RKO (cell line): Measurements from ENCODE around the gene CADM1.
A peak's percentile ranks its signal among the peaks of the same experiment; 100 is the strongest.

ENCODE experiments used
- DNase-seq: peaks from one replicate; pipeline ENCODE4 v3.0.0-alpha.2; 2016; ENCODE audit warnings: low spot score

CADM1 gene

GRCh38 chr11:115317277-115318185 is 186.7 kb downstream of the CADM1 start:
- DNase-seq = no peak

GRCh38 chr11:115316696-115317095 is 187.5 kb downstream of the CADM1 start:
- no peak for DNase-seq

GRCh38 chr11:115314330-115314920 is 189.8 kb downstream of the CADM1 start:
- DNase-seq = no peak

- DNase-seq = no peak
These were observed 190.9 kb downstream of the CADM1 start for GRCh38 chr11:115313224-115313838.

- no peak for DNase-seq
These were observed 192.3 kb downstream of the CADM1 start for GRCh38 chr11:115311949-115312348.

GRCh38 chr11:115306689-115307088 is 197.5 kb downstream of the CADM1 start:
- DNase-seq = no peak

- DNase-seq = no peak
These were observed 199.3 kb downstream of the CADM1 start for GRCh38 chr11:115304774-115305472.

- DNase-seq = no peak
These were observed 200.2 kb downstream of the CADM1 start for GRCh38 chr11:115303929-115304531.

GRCh38 chr11:115302946-115303703 is 201.1 kb downstream of the CADM1 start:
- no peak for DNase-seq

- DNase-seq = no peak
These were observed 203.4 kb downstream of the CADM1 start for GRCh38 chr11:115300660-115301428.

GRCh38 chr11:115298300-115299012 is 205.8 kb downstream of the CADM1 start:
- no peak for DNase-seq

GRCh38 chr11:115297330-115297729 is 206.9 kb downstream of the CADM1 start:
- DNase-seq = no peak

- DNase-seq = no peak
These were observed 212.9 kb downstream of the CADM1 start for GRCh38 chr11:115291325-115291724.

GRCh38 chr11:115290893-115291292 is 213.3 kb downstream of the CADM1 start:
- DNase-seq = no peak

- DNase-seq = no peak
These were observed 213.7 kb downstream of the CADM1 start for GRCh38 chr11:115290479-115290878.

- DNase-seq = no peak
These were observed 216.9 kb downstream of the CADM1 start for GRCh38 chr11:115287266-115287665.

- DNase-seq = no peak
These were observed 217.6 kb downstream of the CADM1 start for GRCh38 chr11:115286614-115287013.

GRCh38 chr11:115284773-115285172 is 219.4 kb downstream of the CADM1 start:
- peak; percentile 2 for DNase-seq

- DNase-seq = no peak
These were observed 221.3 kb downstream of the CADM1 start for GRCh38 chr11:115282923-115283322.

- no peak for DNase-seq
These were observed 223.4 kb downstream of the CADM1 start for GRCh38 chr11:115280775-115281174.
